ENCODE measurements around the gene PHF2.

Gene PHF2

GRCh38 chr9:93619272-93619775 is 42.9 kb downstream of the PHF2 start:
- Histone ChIP-seq H3K27ac (no peak overlapping the region), H3K27me3 (no peaks in the 10 kb centered on the region), H3K4me1 (peaks cover 0 to 43% (median 26%) of the 10 kb centered on the region in 4 donors), H3K36me3 (no peaks in the 10 kb centered on the region), H3K9me3 (no peaks in the 10 kb centered on the region), H3K4me3 (no peak overlapping the region)
- intact Hi-C loops (cut with DNase I; ENCODE audit: low total_unique reads): no loop called here
- TF ChIP-seq CTCF (IDR thresholded peaks at IDR 0.05): no peak
- DNase-seq: no peak

GRCh38 chr9:93620041-93620506 is 43.7 kb downstream of the PHF2 start:
- Histone ChIP-seq H3K4me1 (peaks cover 0 to 43% (median 26%) of the 10 kb centered on the region in 4 donors), H3K36me3 (no peaks in the 10 kb centered on the region), H3K27ac (no peak overlapping the region), H3K27me3 (no peaks in the 10 kb centered on the region), H3K9me3 (no peaks in the 10 kb centered on the region), H3K4me3 (no peak overlapping the region)
- intact Hi-C loops (cut with DNase I; ENCODE audit: low total_unique reads): no loop called here
- no peak for DNase-seq
- no peak for TF ChIP-seq CTCF (IDR thresholded peaks at IDR 0.05)

DNA sequence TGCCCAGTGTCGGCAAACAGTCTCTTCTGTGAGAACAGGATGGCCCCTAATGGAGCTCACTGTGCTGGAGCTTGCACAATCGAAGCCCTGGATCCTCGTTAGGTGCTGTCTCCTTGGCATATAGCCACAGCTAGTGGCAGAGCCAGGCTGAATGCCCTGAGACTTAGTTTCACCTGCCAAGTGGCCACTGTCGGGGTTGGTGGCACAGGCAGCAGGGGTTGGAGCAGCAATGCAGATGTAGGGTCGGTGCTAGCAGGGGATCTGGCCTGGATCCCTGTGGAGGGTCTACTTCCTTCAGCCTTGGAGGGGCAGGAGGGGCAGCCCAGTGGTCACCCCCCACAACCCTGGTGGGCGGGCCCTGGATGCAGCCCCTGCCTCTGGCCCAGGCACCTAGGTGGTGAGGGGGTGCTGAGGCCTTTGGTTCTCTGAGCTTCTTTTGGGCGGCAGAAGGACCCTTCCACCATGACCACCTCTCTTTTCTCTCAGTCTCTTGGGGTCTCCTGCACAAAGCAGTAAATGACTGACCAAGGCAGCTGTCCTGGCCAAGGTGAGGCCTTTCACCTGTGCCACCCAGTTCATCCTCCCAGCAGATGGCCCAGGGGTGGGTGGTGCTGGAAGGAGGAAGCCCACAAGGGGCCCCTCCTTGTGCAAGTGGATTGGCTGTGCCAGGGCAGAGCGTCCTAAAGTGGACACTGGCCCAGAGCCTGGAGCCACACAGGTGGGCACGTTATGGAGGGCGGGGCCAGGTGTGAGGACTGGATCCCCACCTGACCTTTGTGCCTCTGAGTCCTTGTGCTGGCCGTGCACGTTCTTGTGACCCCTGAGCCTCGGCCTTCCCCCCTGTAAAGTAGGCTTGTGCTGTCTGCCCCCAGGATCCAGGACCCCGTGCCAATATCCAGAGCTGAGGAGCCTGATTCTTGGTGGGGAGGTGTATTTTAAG is 44.8 kb downstream of the PHF2 start:
- peaks cover 0 to 43% (median 26%) of the 10 kb centered on the region in 4 donors for H3K4me1 ChIP-seq
- no peak for DNase-seq
- H3K36me3 ChIP-seq: no peaks in the 10 kb centered on the region
- H3K27me3 ChIP-seq: no peaks in the 10 kb centered on the region
- no peak overlapping the region for H3K4me3 ChIP-seq
- no peak overlapping the region for H3K27ac ChIP-seq
- H3K9me3 ChIP-seq: no peaks in the 10 kb centered on the region
- no peak for TF ChIP-seq CTCF (IDR thresholded peaks at IDR 0.05)
- intact Hi-C loops (cut with DNase I; ENCODE audit: low total_unique reads): no loop called here

DNA sequence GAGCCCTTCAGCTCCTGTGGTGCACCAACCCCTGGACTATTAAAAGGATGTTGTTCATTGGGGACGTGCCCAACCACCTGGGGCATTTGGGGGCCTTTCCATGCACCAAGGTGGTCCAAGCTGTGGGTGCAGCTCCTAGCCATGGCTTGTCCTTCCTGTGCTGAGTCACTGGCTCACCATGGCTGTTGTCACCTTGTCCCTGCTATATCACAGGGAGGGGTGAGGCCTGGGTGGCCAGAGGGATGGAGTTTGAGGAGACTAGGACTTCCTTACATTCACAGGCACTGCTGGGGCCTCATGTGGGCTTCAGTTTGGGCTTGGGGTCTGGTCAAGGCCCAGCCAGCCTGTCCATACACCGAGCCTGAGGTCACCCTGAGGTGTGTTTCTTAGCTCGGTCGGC is 45.5 kb downstream of the PHF2 start:
- TF ChIP-seq CTCF (IDR thresholded peaks at IDR 0.05): no peak
- Histone ChIP-seq H3K27me3 (no peaks in the 10 kb centered on the region), H3K36me3 (no peaks in the 10 kb centered on the region), H3K9me3 (peaks cover 0 to 3% (median 0%) of the 10 kb centered on the region in 3 donors), H3K4me3 (no peak overlapping the region), H3K27ac (no peak overlapping the region), H3K4me1 (peaks cover 0 to 42% (median 24%) of the 10 kb centered on the region in 4 donors)
- no peak for DNase-seq
- intact Hi-C loops (cut with DNase I; ENCODE audit: low total_unique reads): no loop called here

GRCh38 chr9:93622691-93623090 is 46.3 kb downstream of the PHF2 start:
- no peak overlapping the region for H3K27ac ChIP-seq
- H3K36me3 ChIP-seq: no peaks in the 10 kb centered on the region
- no peak for TF ChIP-seq CTCF (IDR thresholded peaks at IDR 0.05)
- H3K27me3 ChIP-seq: no peaks in the 10 kb centered on the region
- peaks cover 0 to 8% (median 1%) of the 10 kb centered on the region in 3 donors for H3K9me3 ChIP-seq
- H3K4me3 ChIP-seq: no peak overlapping the region
- no peak for DNase-seq
- H3K4me1 ChIP-seq: peaks cover 0 to 34% (median 21%) of the 10 kb centered on the region in 4 donors
- intact Hi-C loops (cut with DNase I; ENCODE audit: low total_unique reads): no loop called here

All from tibial artery (tissue), 4 donors.